GM18499 (cell line): ENCODE data around the gene SMARCD1.
"Not testable (repeated sequence)": the region's sequence is repeated elsewhere in the genome, so short reads cannot be mapped to it uniquely, and the experiment has no call there.

Experiments used
- ATAC-seq: cut with Tn5 transposase; IDR thresholded peaks from one replicate; pipeline ENCODE4 v1.9.1; 2021; ENCODE audit warnings: moderate number of reproducible peaks; ENCODE audit not compliant: insufficient read depth, unreplicated experiment

Gene SMARCD1

GRCh38 chr12:50074936-50075807 lies 10.0 kb upstream of the SMARCD1 start:
- ATAC-seq = no peak

- no peak for ATAC-seq
Observed at GRCh38 chr12:50075808-50076170, 9.4 kb upstream of the SMARCD1 start.

GRCh38 chr12:50077099-50077498 lies 8.0 kb upstream of the SMARCD1 start:
- ATAC-seq = no peak

- ATAC-seq = no peak
Observed at GRCh38 chr12:50078281-50078680, 6.9 kb upstream of the SMARCD1 start.

- ATAC-seq = no peak
Observed at GRCh38 chr12:50079771-50080170, 5.4 kb upstream of the SMARCD1 start.

GRCh38 chr12:50081096-50081808 lies 3.9 kb upstream of the SMARCD1 start:
- no peak for ATAC-seq

GRCh38 chr12:50082644-50083043 lies 2.5 kb upstream of the SMARCD1 start:
- ATAC-seq = no peak

- ATAC-seq = no peak
Observed at GRCh38 chr12:50083301-50083700, 1.8 kb upstream of the SMARCD1 start.

- not testable (repeated sequence) for ATAC-seq
Observed at GRCh38 chr12:50084409-50084774, 750 bp upstream of the SMARCD1 start.

GRCh38 chr12:50085615-50086072 lies 502 bp downstream of the SMARCD1 start:
- no peak for ATAC-seq

- ATAC-seq = no peak
Observed at GRCh38 chr12:50086148-50086547, 1.0 kb downstream of the SMARCD1 start.

- ATAC-seq = no peak
Observed at GRCh38 chr12:50087151-50087550, 2.0 kb downstream of the SMARCD1 start.

- no peak for ATAC-seq
Observed at GRCh38 chr12:50087995-50088394, 2.9 kb downstream of the SMARCD1 start.

- ATAC-seq = no peak
Observed at GRCh38 chr12:50088577-50089335, 3.6 kb downstream of the SMARCD1 start.

- ATAC-seq = no peak
Observed at GRCh38 chr12:50089730-50090129, 4.6 kb downstream of the SMARCD1 start.

GRCh38 chr12:50090391-50090790 lies 5.2 kb downstream of the SMARCD1 start:
- no peak for ATAC-seq

GRCh38 chr12:50097952-50098351 lies 12.8 kb downstream of the SMARCD1 start:
- ATAC-seq = no peak

GRCh38 chr12:50099302-50100008 lies 14.3 kb downstream of the SMARCD1 start:
- no peak for ATAC-seq

GRCh38 chr12:50100561-50100960 lies 15.4 kb downstream of the SMARCD1 start:
- ATAC-seq = no peak

GRCh38 chr12:50101663-50102062 lies 16.5 kb downstream of the SMARCD1 start:
- no peak for ATAC-seq
